Naive thymus-derived CD4-positive, alpha-beta T cell (primary cell): ENCODE results near the gene RAC3. TPM values are rescaled to one million over a fixed set of nuclear protein-coding genes. Genes with fewer than 3 reads are reported as not detected.

ENCODE experiments used
- ATAC-seq: fragments of 150-1000 bp; cut with Tn5 transposase; 2 replicates; pipeline ENCODE4 v1.10.0; 2021; ENCODE audit warnings: mild to moderate bottlenecking, moderate library complexity
- CTCF ChIA-PET: fragments of 350-600 bp; sonication (Branson Sonifier 250); formaldehyde crosslinking; loops from one replicate; lab custom pipeline; 2021; ENCODE audit warnings: antibody characterized with exemption; lab: Charles Lee
- POLR2A ChIA-PET: fragments of 350-600 bp; sonication (Branson Sonifier 250); formaldehyde crosslinking; loops from one replicate; lab custom pipeline; 2021; ENCODE audit warnings: antibody characterized with exemption, inconsistent platforms; lab: Charles Lee
- DNase-seq, 9 donors: peaks; one replicate each; pipeline versions ENCODE4 v3.0.0 to v3.0.0-alpha.2; 2020 to 2022; ENCODE audit warnings: mixed read lengths in 1 of 9
- H3K27ac ChIP-seq: one replicate; pipeline ENCODE4 v1.7.0; 2013; ENCODE audit warnings: mild to moderate bottlenecking, low read depth, low read length, moderate library complexity
- H3K27me3 ChIP-seq, 2 donors: one replicate each; pipeline ENCODE4 v1.7.0; 2013; ENCODE audit warnings: low read length in 2 of 2, mild to moderate bottlenecking in 2 of 2, moderate library complexity in 2 of 2; ENCODE audit not compliant: control insufficient read depth in 2 of 2, insufficient read depth in 2 of 2
- H3K36me3 ChIP-seq, 3 experiments: 1 replicate in 2 of 3; 2 replicates in 1 of 3; pipeline ENCODE4 v1.7.0; 2013; ENCODE audit warnings: low read length in 3 of 3, mild to moderate bottlenecking in 3 of 3, moderate library complexity in 1 of 3; ENCODE audit not compliant: insufficient read depth in 3 of 3, control insufficient read depth in 2 of 3
- H3K4me1 ChIP-seq, 2 donors: one replicate each; pipeline ENCODE4 v1.7.0; 2013; ENCODE audit warnings: low read length in 2 of 2, mild to moderate bottlenecking in 2 of 2, moderate library complexity in 1 of 2; ENCODE audit not compliant: control insufficient read depth in 2 of 2, insufficient read depth in 2 of 2
- H3K4me3 ChIP-seq: 2 replicates; pipeline ENCODE4 v1.7.0; 2013; ENCODE audit warnings: mild to moderate bottlenecking, low read length
- H3K9me3 ChIP-seq, 3 experiments: 1 replicate in 2 of 3; 2 replicates in 1 of 3; pipeline ENCODE4 v1.7.0; 2013; ENCODE audit warnings: low read length in 3 of 3; ENCODE audit not compliant: control insufficient read depth in 2 of 3
- H3K27ac Mint-ChIP-seq, 9 donors: one replicate each; pipeline ENCODE4 v1.8.0; 2020 to 2022; ENCODE audit warnings: mixed read lengths in 9 of 9, mild to moderate bottlenecking in 8 of 9, moderate library complexity in 5 of 9, inconsistent platforms in 2 of 9
- H3K27me3 Mint-ChIP-seq, 5 donors: one replicate each; pipeline ENCODE4 v1.8.0; 2021 to 2022; ENCODE audit warnings: mixed read lengths in 5 of 5, mild to moderate bottlenecking in 1 of 5
- H3K36me3 Mint-ChIP-seq, 5 donors: one replicate each; pipeline ENCODE4 v1.8.0; 2020 to 2022; ENCODE audit warnings: mixed read lengths in 5 of 5, mild to moderate bottlenecking in 3 of 5, inconsistent platforms in 1 of 5
- H3K4me1 Mint-ChIP-seq, 7 donors: one replicate each; pipeline ENCODE4 v1.8.0; 2020 to 2022; ENCODE audit warnings: mixed read lengths in 7 of 7, mild to moderate bottlenecking in 3 of 7, inconsistent platforms in 1 of 7
- H3K4me3 Mint-ChIP-seq, 10 donors: one replicate each; pipeline ENCODE4 v1.8.0; 2020 to 2022; ENCODE audit warnings: mild to moderate bottlenecking in 10 of 10, mixed read lengths in 10 of 10, moderate library complexity in 6 of 10, inconsistent platforms in 2 of 10
- H3K9me3 Mint-ChIP-seq, 11 donors: one replicate each; pipeline ENCODE4 v1.8.0; 2020 to 2022; ENCODE audit warnings: mixed read lengths in 11 of 11, mild to moderate bottlenecking in 4 of 11, inconsistent platforms in 1 of 11, moderate library complexity in 1 of 11
- intact Hi-C, 2 donors: fragments of 100-400 bp; cut with micrococcal nuclease; formaldehyde crosslinking; loops; one replicate each; pipeline ENCODE4 v1.15.1; 2023
- polyA plus RNA-seq, 2 donors: library from polyadenylated mRNA; unstranded; fragments of 300-500 nt; fragmentation: Illumina TruSeq; gene quantifications; one replicate each; pipeline ENCODE4 v1.2.3, GENCODE V29; 2021
- total RNA-seq, 6 experiments: library from RNA in 5 of 6; stranded (reverse) in 5 of 6; gene quantifications; 1 replicate in 5 of 6; 2 replicates in 1 of 6; pipeline ENCODE4 v1.2.3 and lab custom pipeline; 2021 to 2026

RAC3 gene
- total and polyA plus RNA-seq, 7 experiments from 2014 or later, result 1.3 to 8.5 (median 2.1) TPM; not detected in 2

- Mint-ChIP-seq H3K27ac (no peak overlapping the region), H3K4me1 (peaks cover 0 to 3% (median 0%) of the 10 kb centered on the region in 7 donors), H3K27me3 (no peaks in the 10 kb centered on the region), H3K36me3 (no peaks in the 10 kb centered on the region), H3K4me3 (no peak overlapping the region), H3K9me3 (no peaks in the 10 kb centered on the region)
- H3K36me3 ChIP-seq, result peaks cover 0 to 10% (median 0%) of the 10 kb centered on the region in 3 experiments
- ChIA-PET POLR2A (no interaction called here), CTCF (no interaction called here)
- intact Hi-C loops, result no loop called here
- no peaks in the 10 kb centered on the region for H3K27me3 ChIP-seq
- DNase-seq, result no peak
- no peaks in the 10 kb centered on the region for H3K9me3 ChIP-seq
- ATAC-seq, result no peak
- H3K4me1 ChIP-seq, result no peaks in the 10 kb centered on the region
- no peak overlapping the region for H3K4me3 ChIP-seq
- H3K27ac ChIP-seq, result no peak overlapping the region
Observed at GRCh38 chr17:82007495-82008257, 23.8 kb upstream of the RAC3 start.

GRCh38 chr17:82008258-82008940 lies 23.1 kb upstream of the RAC3 start:
- H3K4me1 ChIP-seq, result no peaks in the 10 kb centered on the region
- H3K4me1 Mint-ChIP-seq, result peaks cover 0 to 3% (median 0%) of the 10 kb centered on the region in 7 donors
- H3K27me3 ChIP-seq, result no peaks in the 10 kb centered on the region
- no peak overlapping the region for H3K27ac Mint-ChIP-seq
- H3K27ac ChIP-seq, result no peak overlapping the region
- no peak overlapping the region for H3K4me3 Mint-ChIP-seq
- peaks cover 0 to 10% (median 0%) of the 10 kb centered on the region in 3 experiments for H3K36me3 ChIP-seq
- intact Hi-C loops, result no loop called here
- H3K36me3 Mint-ChIP-seq, result no peaks in the 10 kb centered on the region
- ATAC-seq, result no peak
- no peaks in the 10 kb centered on the region for H3K9me3 ChIP-seq
- H3K4me3 ChIP-seq, result no peak overlapping the region
- no peak for DNase-seq
- POLR2A ChIA-PET, result interaction anchor here (0.5 to 0.7 kb wide), 2 partner anchors 11 to 145 kb away, joined by 3 read pairs; no protein-coding TSS in a partner anchor
- CTCF ChIA-PET, result no interaction called here
- H3K27me3 Mint-ChIP-seq, result no peaks in the 10 kb centered on the region
- H3K9me3 Mint-ChIP-seq, result no peaks in the 10 kb centered on the region

- Mint-ChIP-seq H3K9me3 (no peaks in the 10 kb centered on the region), H3K27ac (no peak overlapping the region), H3K4me1 (peaks cover 0 to 3% (median 0%) of the 10 kb centered on the region in 7 donors), H3K4me3 (no peak overlapping the region), H3K36me3 (no peaks in the 10 kb centered on the region), H3K27me3 (no peaks in the 10 kb centered on the region)
- H3K9me3 ChIP-seq, result no peaks in the 10 kb centered on the region
- no peak overlapping the region for H3K27ac ChIP-seq
- intact Hi-C loops, result no loop called here
- peaks cover 0 to 10% (median 0%) of the 10 kb centered on the region in 3 experiments for H3K36me3 ChIP-seq
- ChIA-PET POLR2A (interaction anchor here (0.5 to 0.7 kb wide), 2 partner anchors 12 to 145 kb away, joined by 3 read pairs; no protein-coding TSS in a partner anchor), CTCF (no interaction called here)
- H3K4me3 ChIP-seq, result no peak overlapping the region
- DNase-seq, result no peak
- no peaks in the 10 kb centered on the region for H3K27me3 ChIP-seq
- no peak for ATAC-seq
- H3K4me1 ChIP-seq, result no peaks in the 10 kb centered on the region
Observed at GRCh38 chr17:82008941-82009405, 22.5 kb upstream of the RAC3 start.

- H3K36me3 ChIP-seq, result peaks cover 0 to 10% (median 0%) of the 10 kb centered on the region in 3 experiments
- H3K4me3 Mint-ChIP-seq, result no peak overlapping the region
- H3K4me1 ChIP-seq, result no peaks in the 10 kb centered on the region
- no peak overlapping the region for H3K4me3 ChIP-seq
- no peak overlapping the region for H3K27ac ChIP-seq
- intact Hi-C loops, result no loop called here
- no peaks in the 10 kb centered on the region for H3K27me3 Mint-ChIP-seq
- no peak for DNase-seq
- POLR2A ChIA-PET, result interaction anchor here (0.5 kb wide), 1 partner anchor 12 kb away, joined by 3 read pairs; no protein-coding TSS in a partner anchor
- CTCF ChIA-PET, result no interaction called here
- no peaks in the 10 kb centered on the region for H3K9me3 Mint-ChIP-seq
- H3K36me3 Mint-ChIP-seq, result no peaks in the 10 kb centered on the region
- ATAC-seq, result no peak
- H3K27ac Mint-ChIP-seq, result no peak overlapping the region
- no peaks in the 10 kb centered on the region for H3K9me3 ChIP-seq
- H3K4me1 Mint-ChIP-seq, result peaks cover 0 to 3% (median 0%) of the 10 kb centered on the region in 7 donors
- no peaks in the 10 kb centered on the region for H3K27me3 ChIP-seq
Observed at GRCh38 chr17:82009413-82009812, 22.1 kb upstream of the RAC3 start.

GRCh38 chr17:82010575-82011525 lies 20.6 kb upstream of the RAC3 start:
- no peak overlapping the region for H3K4me3 Mint-ChIP-seq
- intact Hi-C loops, result no loop called here
- DNase-seq, result no peak
- no peak for ATAC-seq
- H3K4me1 Mint-ChIP-seq, result peaks cover 0 to 3% (median 0%) of the 10 kb centered on the region in 7 donors
- no peak overlapping the region for H3K27ac Mint-ChIP-seq
- no peak overlapping the region for H3K27ac ChIP-seq
- H3K4me3 ChIP-seq, result no peak overlapping the region
- no peaks in the 10 kb centered on the region for H3K4me1 ChIP-seq
- H3K27me3 ChIP-seq, result no peaks in the 10 kb centered on the region
- no peaks in the 10 kb centered on the region for H3K27me3 Mint-ChIP-seq
- CTCF ChIA-PET, result no interaction called here
- H3K36me3 Mint-ChIP-seq, result no peaks in the 10 kb centered on the region
- no peaks in the 10 kb centered on the region for H3K9me3 Mint-ChIP-seq
- H3K36me3 ChIP-seq, result peaks cover 0 to 10% (median 0%) of the 10 kb centered on the region in 3 experiments
- POLR2A ChIA-PET, result interaction anchor here (0.8 kb wide), 1 partner anchor 286 kb away, joined by 3 read pairs; no protein-coding TSS in a partner anchor
- H3K9me3 ChIP-seq, result no peaks in the 10 kb centered on the region

- Mint-ChIP-seq H3K27me3 (no peaks in the 10 kb centered on the region), H3K4me1 (no peaks in the 10 kb centered on the region), H3K27ac (no peak overlapping the region), H3K9me3 (no peaks in the 10 kb centered on the region), H3K4me3 (no peak overlapping the region), H3K36me3 (no peaks in the 10 kb centered on the region)
- H3K4me3 ChIP-seq, result no peak overlapping the region
- H3K4me1 ChIP-seq, result no peaks in the 10 kb centered on the region
- CTCF ChIA-PET, result no interaction called here
- no peak for ATAC-seq
- no peak for DNase-seq
- H3K36me3 ChIP-seq, result peaks cover 0 to 10% (median 0%) of the 10 kb centered on the region in 3 experiments
- POLR2A ChIA-PET, result interaction anchor here (0.8 kb wide), 1 partner anchor 285 kb away, joined by 3 read pairs; no protein-coding TSS in a partner anchor
- intact Hi-C loops, result no loop called here
- no peaks in the 10 kb centered on the region for H3K27me3 ChIP-seq
- H3K27ac ChIP-seq, result no peak overlapping the region
- no peaks in the 10 kb centered on the region for H3K9me3 ChIP-seq
Observed at GRCh38 chr17:82011617-82012187, 19.8 kb upstream of the RAC3 start.
